Measurements from ENCODE around the gene LRRC36. TPM values are rescaled to one million over a fixed set of nuclear protein-coding genes. Genes with fewer than 3 reads are reported as not detected.

The LRRC36 gene
- total and polyA plus RNA-seq, 2 of the 13 experiments (the other 11 are each of a cell fraction or from before 2014, with no cell fraction given), result 0.12 to 0.15 TPM

DNA sequence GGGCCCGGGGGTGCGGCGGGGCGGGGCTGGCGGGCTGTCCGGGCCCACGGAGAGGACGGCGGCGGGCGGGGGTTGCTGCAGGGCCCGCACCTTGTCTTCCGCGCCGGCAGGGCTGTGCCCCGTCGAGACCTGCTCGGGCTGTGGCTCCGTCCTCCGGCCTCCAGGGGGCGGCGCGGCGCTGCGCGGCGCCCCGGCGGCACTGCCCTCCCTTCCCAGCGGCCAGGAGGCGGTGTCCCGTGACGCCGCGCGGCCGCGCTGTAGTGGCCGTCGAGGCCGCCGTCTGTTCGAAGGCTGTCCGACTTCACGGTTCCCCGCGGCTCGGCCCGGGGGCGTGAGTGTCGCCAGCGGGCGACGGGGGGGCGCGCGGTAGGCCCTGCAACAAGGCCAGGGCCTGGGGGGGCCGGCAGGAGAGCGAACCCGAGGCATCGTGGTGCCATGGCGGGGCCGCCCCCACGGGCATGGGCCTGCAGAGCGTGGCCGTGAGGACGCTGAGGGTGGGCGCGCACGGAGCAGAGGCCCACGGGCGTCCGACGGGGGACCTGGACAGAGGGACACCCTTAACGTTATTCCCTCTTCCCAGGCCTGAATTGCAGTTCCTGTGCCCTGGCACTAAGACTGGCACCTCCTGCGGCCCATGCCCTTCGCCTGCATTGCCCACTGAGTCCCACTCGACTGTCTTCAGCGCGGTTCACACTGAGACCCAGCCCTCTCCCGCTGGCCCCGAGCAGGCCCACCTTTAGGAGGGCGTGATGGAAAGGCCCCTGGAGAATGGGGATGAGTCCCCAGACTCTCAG is 47.1 kb upstream of the LRRC36 start, which contains the start of gene PLEKHG4 (continued):
- TF ChIP-seq, protein P1, sequence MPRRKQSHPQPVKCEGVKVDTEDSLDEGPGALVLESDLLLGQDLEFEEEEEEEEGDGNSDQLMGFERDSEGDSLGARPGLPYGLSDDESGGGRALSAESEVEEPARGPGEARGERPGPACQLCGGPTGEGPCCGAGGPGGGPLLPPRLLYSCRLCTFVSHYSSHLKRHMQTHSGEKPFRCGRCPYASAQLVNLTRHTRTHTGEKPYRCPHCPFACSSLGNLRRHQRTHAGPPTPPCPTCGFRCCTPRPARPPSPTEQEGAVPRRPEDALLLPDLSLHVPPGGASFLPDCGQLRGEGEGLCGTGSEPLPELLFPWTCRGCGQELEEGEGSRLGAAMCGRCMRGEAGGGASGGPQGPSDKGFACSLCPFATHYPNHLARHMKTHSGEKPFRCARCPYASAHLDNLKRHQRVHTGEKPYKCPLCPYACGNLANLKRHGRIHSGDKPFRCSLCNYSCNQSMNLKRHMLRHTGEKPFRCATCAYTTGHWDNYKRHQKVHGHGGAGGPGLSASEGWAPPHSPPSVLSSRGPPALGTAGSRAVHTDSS (CRISPR knock-in tag; conservative IDR thresholded peaks at IDR 0.05), result no peak
- TF ChIP-seq, protein P2, sequence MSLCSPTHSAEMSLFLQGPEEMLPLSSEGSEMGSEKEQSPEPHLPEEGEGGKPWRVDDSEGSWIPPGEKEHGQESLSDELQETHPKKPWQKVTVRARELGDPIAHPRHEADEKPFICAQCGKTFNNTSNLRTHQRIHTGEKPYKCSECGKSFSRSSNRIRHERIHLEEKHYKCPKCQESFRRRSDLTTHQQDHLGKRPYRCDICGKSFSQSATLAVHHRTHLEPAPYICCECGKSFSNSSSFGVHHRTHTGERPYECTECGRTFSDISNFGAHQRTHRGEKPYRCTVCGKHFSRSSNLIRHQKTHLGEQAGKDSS (CRISPR knock-in tag; IDR thresholded peaks at IDR 0.05; ENCODE audit: borderline replicate concordance, low read depth), result peak; percentile 79; the same call in 1 of the 2 replicates
- TF ChIP-seq ZNF879 (CRISPR knock-in tag; IDR thresholded peaks at IDR 0.05) (no peak), TBX2 (CRISPR knock-in tag; IDR thresholded peaks at IDR 0.05; ENCODE audit: borderline replicate concordance) (peak; percentile 60; the same call in 1 of the 2 replicates), ZSCAN21 (CRISPR knock-in tag; IDR thresholded peaks at IDR 0.05; ENCODE audit: borderline replicate concordance) (peak; percentile 89), ELF3 (CRISPR knock-in tag; IDR thresholded peaks at IDR 0.05) (peak; percentile 47; the same call in 1 of the 2 replicates), ZNF562 (CRISPR knock-in tag; IDR thresholded peaks at IDR 0.05; ENCODE audit: borderline replicate concordance) (peak; percentile 74; the same call in 1 of the 2 replicates), ZNF556 (CRISPR knock-in tag; IDR thresholded peaks at IDR 0.05; ENCODE audit: borderline replicate concordance) (peak; percentile 89), ZNF720 (CRISPR knock-in tag; IDR thresholded peaks at IDR 0.05) (no peak), TAF15 (IDR thresholded peaks at IDR 0.05; ENCODE audit: low read depth, low read length, poor library complexity, severe bottlenecking) (peak; percentile 67)
- TF ChIP-seq, protein P3, sequence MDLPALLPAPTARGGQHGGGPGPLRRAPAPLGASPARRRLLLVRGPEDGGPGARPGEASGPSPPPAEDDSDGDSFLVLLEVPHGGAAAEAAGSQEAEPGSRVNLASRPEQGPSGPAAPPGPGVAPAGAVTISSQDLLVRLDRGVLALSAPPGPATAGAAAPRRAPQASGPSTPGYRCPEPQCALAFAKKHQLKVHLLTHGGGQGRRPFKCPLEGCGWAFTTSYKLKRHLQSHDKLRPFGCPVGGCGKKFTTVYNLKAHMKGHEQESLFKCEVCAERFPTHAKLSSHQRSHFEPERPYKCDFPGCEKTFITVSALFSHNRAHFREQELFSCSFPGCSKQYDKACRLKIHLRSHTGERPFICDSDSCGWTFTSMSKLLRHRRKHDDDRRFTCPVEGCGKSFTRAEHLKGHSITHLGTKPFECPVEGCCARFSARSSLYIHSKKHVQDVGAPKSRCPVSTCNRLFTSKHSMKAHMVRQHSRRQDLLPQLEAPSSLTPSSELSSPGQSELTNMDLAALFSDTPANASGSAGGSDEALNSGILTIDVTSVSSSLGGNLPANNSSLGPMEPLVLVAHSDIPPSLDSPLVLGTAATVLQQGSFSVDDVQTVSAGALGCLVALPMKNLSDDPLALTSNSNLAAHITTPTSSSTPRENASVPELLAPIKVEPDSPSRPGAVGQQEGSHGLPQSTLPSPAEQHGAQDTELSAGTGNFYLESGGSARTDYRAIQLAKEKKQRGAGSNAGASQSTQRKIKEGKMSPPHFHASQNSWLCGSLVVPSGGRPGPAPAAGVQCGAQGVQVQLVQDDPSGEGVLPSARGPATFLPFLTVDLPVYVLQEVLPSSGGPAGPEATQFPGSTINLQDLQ (CRISPR knock-in tag; IDR thresholded peaks at IDR 0.05), result peak; percentile 84
- TF ChIP-seq, protein P4, sequence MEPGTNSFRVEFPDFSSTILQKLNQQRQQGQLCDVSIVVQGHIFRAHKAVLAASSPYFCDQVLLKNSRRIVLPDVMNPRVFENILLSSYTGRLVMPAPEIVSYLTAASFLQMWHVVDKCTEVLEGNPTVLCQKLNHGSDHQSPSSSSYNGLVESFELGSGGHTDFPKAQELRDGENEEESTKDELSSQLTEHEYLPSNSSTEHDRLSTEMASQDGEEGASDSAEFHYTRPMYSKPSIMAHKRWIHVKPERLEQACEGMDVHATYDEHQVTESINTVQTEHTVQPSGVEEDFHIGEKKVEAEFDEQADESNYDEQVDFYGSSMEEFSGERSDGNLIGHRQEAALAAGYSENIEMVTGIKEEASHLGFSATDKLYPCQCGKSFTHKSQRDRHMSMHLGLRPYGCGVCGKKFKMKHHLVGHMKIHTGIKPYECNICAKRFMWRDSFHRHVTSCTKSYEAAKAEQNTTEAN (CRISPR knock-in tag; conservative IDR thresholded peaks at IDR 0.05), result peak; percentile 90
- TF ChIP-seq, protein P5, sequence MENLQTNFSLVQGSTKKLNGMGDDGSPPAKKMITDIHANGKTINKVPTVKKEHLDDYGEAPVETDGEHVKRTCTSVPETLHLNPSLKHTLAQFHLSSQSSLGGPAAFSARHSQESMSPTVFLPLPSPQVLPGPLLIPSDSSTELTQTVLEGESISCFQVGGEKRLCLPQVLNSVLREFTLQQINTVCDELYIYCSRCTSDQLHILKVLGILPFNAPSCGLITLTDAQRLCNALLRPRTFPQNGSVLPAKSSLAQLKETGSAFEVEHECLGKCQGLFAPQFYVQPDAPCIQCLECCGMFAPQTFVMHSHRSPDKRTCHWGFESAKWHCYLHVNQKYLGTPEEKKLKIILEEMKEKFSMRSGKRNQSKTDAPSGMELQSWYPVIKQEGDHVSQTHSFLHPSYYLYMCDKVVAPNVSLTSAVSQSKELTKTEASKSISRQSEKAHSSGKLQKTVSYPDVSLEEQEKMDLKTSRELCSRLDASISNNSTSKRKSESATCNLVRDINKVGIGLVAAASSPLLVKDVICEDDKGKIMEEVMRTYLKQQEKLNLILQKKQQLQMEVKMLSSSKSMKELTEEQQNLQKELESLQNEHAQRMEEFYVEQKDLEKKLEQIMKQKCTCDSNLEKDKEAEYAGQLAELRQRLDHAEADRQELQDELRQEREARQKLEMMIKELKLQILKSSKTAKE (CRISPR knock-in tag; IDR thresholded peaks at IDR 0.05; ENCODE audit: borderline replicate concordance), result 0 out of 2 replicates have a peak, but pooled peaks have one; percentile 42
- TF ChIP-seq, protein P6, sequence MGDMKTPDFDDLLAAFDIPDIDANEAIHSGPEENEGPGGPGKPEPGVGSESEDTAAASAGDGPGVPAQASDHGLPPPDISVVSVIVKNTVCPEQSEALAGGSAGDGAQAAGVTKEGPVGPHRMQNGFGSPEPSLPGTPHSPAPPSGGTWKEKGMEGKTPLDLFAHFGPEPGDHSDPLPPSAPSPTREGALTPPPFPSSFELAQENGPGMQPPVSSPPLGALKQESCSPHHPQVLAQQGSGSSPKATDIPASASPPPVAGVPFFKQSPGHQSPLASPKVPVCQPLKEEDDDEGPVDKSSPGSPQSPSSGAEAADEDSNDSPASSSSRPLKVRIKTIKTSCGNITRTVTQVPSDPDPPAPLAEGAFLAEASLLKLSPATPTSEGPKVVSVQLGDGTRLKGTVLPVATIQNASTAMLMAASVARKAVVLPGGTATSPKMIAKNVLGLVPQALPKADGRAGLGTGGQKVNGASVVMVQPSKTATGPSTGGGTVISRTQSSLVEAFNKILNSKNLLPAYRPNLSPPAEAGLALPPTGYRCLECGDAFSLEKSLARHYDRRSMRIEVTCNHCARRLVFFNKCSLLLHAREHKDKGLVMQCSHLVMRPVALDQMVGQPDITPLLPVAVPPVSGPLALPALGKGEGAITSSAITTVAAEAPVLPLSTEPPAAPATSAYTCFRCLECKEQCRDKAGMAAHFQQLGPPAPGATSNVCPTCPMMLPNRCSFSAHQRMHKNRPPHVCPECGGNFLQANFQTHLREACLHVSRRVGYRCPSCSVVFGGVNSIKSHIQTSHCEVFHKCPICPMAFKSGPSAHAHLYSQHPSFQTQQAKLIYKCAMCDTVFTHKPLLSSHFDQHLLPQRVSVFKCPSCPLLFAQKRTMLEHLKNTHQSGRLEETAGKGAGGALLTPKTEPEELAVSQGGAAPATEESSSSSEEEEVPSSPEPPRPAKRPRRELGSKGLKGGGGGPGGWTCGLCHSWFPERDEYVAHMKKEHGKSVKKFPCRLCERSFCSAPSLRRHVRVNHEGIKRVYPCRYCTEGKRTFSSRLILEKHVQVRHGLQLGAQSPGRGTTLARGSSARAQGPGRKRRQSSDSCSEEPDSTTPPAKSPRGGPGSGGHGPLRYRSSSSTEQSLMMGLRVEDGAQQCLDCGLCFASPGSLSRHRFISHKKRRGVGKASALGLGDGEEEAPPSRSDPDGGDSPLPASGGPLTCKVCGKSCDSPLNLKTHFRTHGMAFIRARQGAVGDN (CRISPR knock-in tag; IDR thresholded peaks at IDR 0.05), result peak; percentile 97
